Activated CD4-positive, alpha-beta T cell treated with anti-CD3 and anti-CD28 coated beads, Interleukin-2, amount 50 U/mL, for 24 hours (primary cell): Measurements from ENCODE around the gene RPH3AL.
"Not testable (repeated sequence)": the region's sequence is repeated elsewhere in the genome, so short reads cannot be mapped to it uniquely, and the experiment has no call there.

ENCODE experiments used
- DNase-seq, 2 donors: peaks; one replicate each; pipeline ENCODE4 v3.0.0-alpha.2; 2020; ENCODE audit warnings: low read depth in 1 of 2, low spot score in 1 of 2

RPH3AL gene

GRCh38 chr17:283911-284675 is 68.5 kb downstream of the RPH3AL start:
- no peak for DNase-seq

GRCh38 chr17:282912-283882 is 69.4 kb downstream of the RPH3AL start:
- DNase-seq = no peak

GRCh38 chr17:282000-282911 is 70.4 kb downstream of the RPH3AL start:
- no peak for DNase-seq

GRCh38 chr17:281365-281999 is 71.1 kb downstream of the RPH3AL start:
- no peak for DNase-seq

GRCh38 chr17:280901-281300 is 71.7 kb downstream of the RPH3AL start:
- DNase-seq = no peak

GRCh38 chr17:280216-280615 is 72.4 kb downstream of the RPH3AL start:
- DNase-seq = no peak

- DNase-seq = no peak
These were observed 72.8 kb downstream of the RPH3AL start for GRCh38 chr17:279776-280175.

GRCh38 chr17:279331-279730 is 73.3 kb downstream of the RPH3AL start:
- DNase-seq = no peak

GRCh38 chr17:278676-279059 is 73.9 kb downstream of the RPH3AL start:
- no peak for DNase-seq

GRCh38 chr17:278055-278675 is 74.4 kb downstream of the RPH3AL start:
- no peak for DNase-seq

GRCh38 chr17:274902-275301 is 77.7 kb downstream of the RPH3AL start:
- DNase-seq = no peak

GRCh38 chr17:273981-274832 is 78.4 kb downstream of the RPH3AL start:
- DNase-seq = no peak

- DNase-seq = not testable (repeated sequence)
These were observed 79.8 kb downstream of the RPH3AL start for GRCh38 chr17:272856-273255.

- not testable (repeated sequence) for DNase-seq
These were observed 80.5 kb downstream of the RPH3AL start for GRCh38 chr17:271928-272623.

- DNase-seq = no peak
These were observed 82.7 kb downstream of the RPH3AL start for GRCh38 chr17:269616-270514.

- no peak for DNase-seq
These were observed 85.6 kb downstream of the RPH3AL start for GRCh38 chr17:266701-267667.
